Measurements from ENCODE around the gene TDO2.

TDO2 gene

GRCh38 chr4:155954939-155955338, 51.4 kb downstream of the TDO2 start:
- no peak for DNase-seq

GRCh38 chr4:155956461-155956860, 53.0 kb downstream of the TDO2 start:
- no peak for DNase-seq

DNA sequence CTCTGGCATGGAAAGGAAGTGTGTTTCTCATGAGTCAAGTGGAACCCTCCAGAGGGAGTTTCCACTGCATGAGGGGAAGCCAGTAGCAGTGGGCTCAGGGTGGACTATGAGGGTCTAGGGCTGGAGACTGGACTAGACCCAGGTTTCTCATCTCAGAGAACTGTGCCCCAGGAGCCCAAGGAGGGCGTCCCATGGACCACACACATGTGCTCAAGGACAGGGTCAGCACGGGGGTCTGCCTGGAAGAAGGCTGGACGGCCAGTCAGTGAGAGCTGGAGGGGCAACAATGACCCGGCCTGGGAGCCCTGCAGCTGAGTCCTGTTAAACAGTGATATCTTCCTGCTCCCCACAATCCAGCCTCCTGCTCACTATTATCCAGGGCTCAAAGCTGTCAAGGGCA, 55.9 kb downstream of the TDO2 start:
- DNase-seq, result no peak

DNA sequence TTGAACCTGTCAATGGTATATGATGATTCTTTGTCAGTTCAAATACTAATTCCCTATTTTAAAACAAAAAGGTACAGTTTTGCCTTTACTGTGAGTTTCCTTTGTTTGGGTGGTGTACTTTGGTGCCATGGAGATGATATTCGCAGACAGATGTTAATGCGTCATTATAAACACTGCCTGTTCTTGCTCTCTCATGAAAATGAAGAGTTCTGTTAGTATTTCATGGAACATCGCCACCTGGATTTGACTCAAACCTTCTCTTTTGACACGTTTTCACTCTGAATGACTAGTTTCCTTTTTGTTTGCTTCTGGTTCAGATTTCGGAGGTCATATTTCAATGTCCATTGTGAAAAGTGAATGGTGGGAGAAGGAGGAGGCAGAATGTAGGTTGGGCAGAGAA, 57.0 kb downstream of the TDO2 start:
- DNase-seq, result no peak

- no peak for DNase-seq
Measured at GRCh38 chr4:155961575-155961974, 58.1 kb downstream of the TDO2 start.

DNA sequence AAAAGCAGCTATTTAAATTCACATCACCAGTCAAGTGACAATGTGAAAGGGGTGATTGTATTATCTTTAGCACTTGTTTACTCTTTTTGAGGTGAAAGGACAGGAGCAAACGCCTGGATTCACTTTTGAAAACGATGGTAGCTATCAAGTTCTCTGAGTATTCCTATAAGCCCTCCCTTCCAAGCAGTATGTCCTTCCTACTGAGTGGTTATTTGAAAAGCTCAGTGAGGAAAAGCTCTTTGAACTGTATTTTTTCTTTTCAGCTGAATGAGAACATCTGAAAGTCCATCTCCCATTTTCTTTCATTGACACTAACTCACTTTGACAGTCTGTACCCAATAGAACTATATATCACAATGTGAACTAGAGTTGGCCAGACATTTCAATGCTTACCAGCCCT, 59.3 kb downstream of the TDO2 start:
- DNase-seq, result no peak

- DNase-seq, result no peak
Measured at GRCh38 chr4:155964016-155964891, 60.8 kb downstream of the TDO2 start.

GRCh38 chr4:155966171-155966570, 62.7 kb downstream of the TDO2 start:
- no peak for DNase-seq

DNA sequence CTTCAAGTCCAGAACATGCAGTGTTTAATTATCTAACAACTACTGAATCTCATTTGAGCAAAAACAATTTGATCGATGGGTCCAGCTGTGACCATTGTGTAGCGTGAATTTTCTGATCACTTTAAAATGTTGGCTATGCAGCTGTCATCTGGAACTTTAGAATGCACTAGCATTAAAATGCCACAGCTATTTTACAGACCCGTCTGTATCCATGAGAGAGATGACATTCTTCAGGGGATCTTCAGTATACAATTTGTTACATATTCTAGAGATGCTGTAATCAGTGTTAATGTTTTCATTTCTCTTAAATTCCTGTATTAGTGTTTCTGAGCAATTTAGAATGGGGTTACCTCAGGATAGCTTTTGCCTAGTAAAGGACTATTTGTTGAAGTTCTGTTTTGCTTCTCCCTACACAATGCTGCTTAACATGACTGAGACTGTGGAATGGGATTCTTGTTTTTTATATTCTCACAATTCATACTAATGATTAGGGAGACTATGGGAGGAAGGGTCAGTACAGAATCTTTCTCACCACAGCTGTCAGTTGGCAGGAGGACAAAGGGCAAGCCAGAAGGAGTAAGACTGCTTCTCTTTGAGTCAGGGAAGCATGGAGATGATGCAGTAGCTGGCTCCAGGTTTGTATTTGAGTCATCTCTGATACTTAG, 63.4 kb downstream of the TDO2 start:
- no peak for DNase-seq
